Karpas-422 (cell line): Measurements from ENCODE around the gene AMZ1. TPM values are rescaled to one million over a fixed set of nuclear protein-coding genes. Genes with fewer than 3 reads are reported as not detected.

ENCODE experiments used
- DNase-seq: peaks from one replicate; pipeline ENCODE4 v3.0.0-alpha.2; 2015
- H2AFZ ChIP-seq: fragments of 200-600 bp; sonication (generic); 2 replicates; pipeline ENCODE4 v1.6.1; 2014; ENCODE audit warnings: antibody characterized with exemption, low read length, mixed read lengths
- H3K27ac ChIP-seq: fragments of 200-600 bp; sonication (generic); 2 replicates; pipeline ENCODE4 v1.5.1; 2014; ENCODE audit warnings: mild to moderate bottlenecking, low read length, moderate library complexity
- H3K27me3 ChIP-seq: fragments of 200-600 bp; sonication (generic); 2 replicates; pipeline ENCODE4 v1.6.1; 2014; ENCODE audit warnings: low read length, mixed read lengths
- H3K36me3 ChIP-seq: fragments of 200-600 bp; sonication (generic); 2 replicates; pipeline ENCODE4 v1.6.1; 2014; ENCODE audit warnings: low read length, mixed read lengths; ENCODE audit not compliant: insufficient read depth
- H3K4me1 ChIP-seq: fragments of 200-600 bp; sonication (generic); 2 replicates; pipeline ENCODE4 v1.6.1; 2014; ENCODE audit warnings: mild to moderate bottlenecking, low read length, mixed read lengths
- H3K4me2 ChIP-seq: fragments of 200-600 bp; sonication (generic); 2 replicates; pipeline ENCODE4 v1.6.1; 2014; ENCODE audit warnings: low read length, low read depth, mild to moderate bottlenecking; ENCODE audit not compliant: poor library complexity, severe bottlenecking
- H3K4me3 ChIP-seq: fragments of 200-600 bp; sonication (generic); 2 replicates; pipeline ENCODE4 v1.5.1; 2014; ENCODE audit warnings: mild to moderate bottlenecking, antibody characterized with exemption, low read length, mixed read lengths
- H3K79me2 ChIP-seq: fragments of 200-600 bp; sonication (generic); 2 replicates; pipeline ENCODE4 v1.6.1; 2014; ENCODE audit warnings: mild to moderate bottlenecking, low read length, mixed read lengths
- H3K9ac ChIP-seq: fragments of 200-600 bp; sonication (generic); 2 replicates; pipeline ENCODE4 v1.6.0; 2014; ENCODE audit warnings: low read length
- H3K9me2 ChIP-seq: fragments of 200-600 bp; sonication (generic), shearing (Covaris generic); replicated peaks from 2 replicates; pipeline ENCODE4 v1.6.0; 2014; ENCODE audit warnings: mild to moderate bottlenecking, low read length, moderate library complexity; ENCODE audit not compliant: insufficient read depth
- H3K9me3 ChIP-seq: fragments of 300-700, 200-600 bp; sonication (generic); 2 replicates; pipeline ENCODE4 v1.6.1; 2014; ENCODE audit warnings: low read length, mixed read lengths
- H4K20me1 ChIP-seq: fragments of 200-600 bp; sonication (generic); 2 replicates; pipeline ENCODE4 v1.6.1; 2014; ENCODE audit warnings: mild to moderate bottlenecking, antibody characterized with exemption, low read length, low read depth; ENCODE audit not compliant: insufficient read depth
- total RNA-seq: library from RNA; depleted of rRNA; stranded (reverse); fragments of >200 nt; shearing (Covaris generic); gene quantifications from 2 replicates; pipeline ENCODE4 v1.2.3, GENCODE V29; 2014; ENCODE audit warnings: low replicate concordance; rRNA removed

AMZ1 gene, protein sequence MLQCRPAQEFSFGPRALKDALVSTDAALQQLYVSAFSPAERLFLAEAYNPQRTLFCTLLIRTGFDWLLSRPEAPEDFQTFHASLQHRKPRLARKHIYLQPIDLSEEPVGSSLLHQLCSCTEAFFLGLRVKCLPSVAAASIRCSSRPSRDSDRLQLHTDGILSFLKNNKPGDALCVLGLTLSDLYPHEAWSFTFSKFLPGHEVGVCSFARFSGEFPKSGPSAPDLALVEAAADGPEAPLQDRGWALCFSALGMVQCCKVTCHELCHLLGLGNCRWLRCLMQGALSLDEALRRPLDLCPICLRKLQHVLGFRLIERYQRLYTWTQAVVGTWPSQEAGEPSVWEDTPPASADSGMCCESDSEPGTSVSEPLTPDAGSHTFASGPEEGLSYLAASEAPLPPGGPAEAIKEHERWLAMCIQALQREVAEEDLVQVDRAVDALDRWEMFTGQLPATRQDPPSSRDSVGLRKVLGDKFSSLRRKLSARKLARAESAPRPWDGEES
- not detected in 2 replicates for total RNA-seq

GRCh38 chr7:2687881-2688318 lies at the start of gene AMZ1:
AMZ1 (plus strand) TSS chr7:2688202; CDS start chr7:2700452, 12,250 bp downstream.
- no peaks in the 10 kb centered on the region for H3K36me3 ChIP-seq
- no peak within 1 kb of the TSS for H3K4me2 ChIP-seq
- H3K4me3 ChIP-seq, result no peak within 1 kb of the TSS
- no peaks in the 10 kb centered on the region for H3K4me1 ChIP-seq
- H3K9me3 ChIP-seq, result no peaks in the 10 kb centered on the region
- no peak within 1 kb of the TSS for H3K27ac ChIP-seq
- H3K9ac ChIP-seq, result no peak within 1 kb of the TSS
- no peak within 1 kb of the TSS for H2AFZ ChIP-seq
- no peaks in the 10 kb centered on the region for H4K20me1 ChIP-seq
- H3K27me3 ChIP-seq, result no peaks in the 10 kb centered on the region
- no peak for DNase-seq
- no peaks in the 10 kb centered on the region for H3K9me2 ChIP-seq
- no peaks in the 10 kb centered on the region for H3K79me2 ChIP-seq

DNA sequence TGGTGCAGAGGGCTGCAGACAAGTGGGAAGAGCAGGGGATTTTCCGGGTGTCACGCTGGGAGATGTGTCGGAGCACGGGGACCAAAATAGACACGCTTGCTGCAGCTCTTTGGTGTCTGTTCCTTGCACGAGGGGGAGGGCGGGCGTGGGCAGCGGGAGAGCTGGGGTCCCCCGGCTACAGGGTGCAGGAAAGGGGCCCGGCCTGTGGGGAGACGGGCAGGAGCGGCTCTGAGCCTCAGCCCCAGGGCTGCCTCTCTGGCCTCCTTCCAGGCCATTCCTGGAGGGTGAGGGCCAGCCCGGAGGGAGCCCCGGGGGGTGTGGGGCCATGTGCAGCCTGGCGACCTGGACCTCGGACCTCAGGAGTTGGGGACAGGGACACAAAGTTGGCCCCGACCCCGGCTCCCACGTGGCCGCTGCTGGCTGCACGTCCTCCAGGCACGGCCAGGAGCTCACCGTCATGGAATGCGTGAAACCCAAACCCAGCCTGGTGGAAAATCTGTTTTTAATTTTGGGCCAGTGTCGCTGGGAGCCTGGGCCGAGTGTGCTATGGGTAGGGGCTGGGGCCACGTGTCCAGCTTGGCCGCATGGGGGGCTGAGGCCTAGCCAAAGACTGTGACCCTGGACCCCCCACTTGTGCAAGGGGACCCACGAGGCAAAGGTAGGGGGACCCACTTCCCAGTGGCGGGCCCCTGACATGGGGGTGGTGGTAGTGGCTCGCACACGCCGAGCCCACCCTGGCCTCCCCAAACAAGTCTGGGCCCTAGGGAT lies 49.6 kb upstream of the AMZ1 start:
- no peaks in the 10 kb centered on the region for H3K79me2 ChIP-seq
- DNase-seq, result no peak
- H3K4me1 ChIP-seq, result peaks cover 5% of the 10 kb centered on the region; the same call in 1 of the 2 replicates
- no peaks in the 10 kb centered on the region for H3K9me2 ChIP-seq
- no peak overlapping the region for H2AFZ ChIP-seq
- H3K9me3 ChIP-seq, result no peaks in the 10 kb centered on the region
- no peak overlapping the region for H3K4me2 ChIP-seq
- H4K20me1 ChIP-seq, result peaks cover 3% of the 10 kb centered on the region; the same call in 1 of the 2 replicates
- no peak overlapping the region for H3K9ac ChIP-seq
- H3K36me3 ChIP-seq, result no peaks in the 10 kb centered on the region
- no peak overlapping the region for H3K27ac ChIP-seq
- H3K27me3 ChIP-seq, result no peaks in the 10 kb centered on the region
- H3K4me3 ChIP-seq, result no peak overlapping the region

- Histone ChIP-seq H3K36me3 (no peaks in the 10 kb centered on the region), H4K20me1 (peaks cover 3% of the 10 kb centered on the region; the same call in 1 of the 2 replicates), H3K9ac (no peak overlapping the region), H3K27ac (no peak overlapping the region), H3K4me3 (no peak overlapping the region), H3K27me3 (no peaks in the 10 kb centered on the region), H3K9me2 (no peaks in the 10 kb centered on the region), H2AFZ (no peak overlapping the region), H3K9me3 (no peaks in the 10 kb centered on the region), H3K4me1 (peaks cover 5% of the 10 kb centered on the region; the same call in 1 of the 2 replicates), H3K4me2 (no peak overlapping the region), H3K79me2 (no peaks in the 10 kb centered on the region)
- DNase-seq, result no peak
These were observed 48.8 kb upstream of the AMZ1 start for GRCh38 chr7:2639181-2639681.

DNA sequence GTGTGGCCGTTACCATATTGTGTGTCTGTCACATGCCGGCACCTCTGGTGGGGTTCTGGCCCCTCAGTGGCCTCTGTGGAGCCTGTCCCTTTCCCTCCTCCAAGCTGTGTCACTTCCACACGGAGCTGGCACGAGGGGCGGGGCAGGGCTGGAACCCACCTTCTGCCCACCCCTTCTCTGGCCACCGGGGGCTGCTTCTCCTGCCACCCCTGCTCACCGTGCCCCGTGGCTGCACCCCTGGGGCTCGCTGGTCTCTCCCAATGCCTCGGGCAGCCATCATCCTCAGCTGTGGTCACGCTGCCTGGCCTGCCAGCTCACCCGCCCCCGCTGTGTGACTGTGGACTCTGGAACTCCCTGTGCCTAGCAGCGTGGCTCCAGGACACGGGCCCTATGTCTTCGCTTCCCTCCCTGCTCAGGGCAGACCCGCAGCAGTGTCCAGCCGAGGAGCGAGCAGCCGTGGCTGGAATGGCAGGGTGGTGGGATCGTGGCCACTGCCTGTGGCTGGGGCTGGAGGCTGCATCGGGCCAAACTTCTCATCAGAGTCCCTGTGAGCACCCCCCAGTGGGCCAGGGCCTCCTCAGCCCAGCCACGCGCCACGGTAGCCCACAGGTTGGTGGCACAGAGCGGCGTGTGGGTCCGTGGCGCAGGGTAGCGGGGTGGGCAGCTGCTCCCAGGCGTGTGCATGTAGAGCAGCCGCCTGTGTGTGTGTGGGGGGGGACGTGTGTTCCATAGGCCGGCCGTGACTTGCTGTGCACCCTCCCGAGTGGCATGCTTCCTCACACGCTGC lies 48.1 kb upstream of the AMZ1 start:
- Histone ChIP-seq H3K9ac (no peak overlapping the region), H4K20me1 (peaks cover 3% of the 10 kb centered on the region; the same call in 1 of the 2 replicates), H3K79me2 (no peaks in the 10 kb centered on the region), H2AFZ (no peak overlapping the region), H3K4me1 (peaks cover 9% of the 10 kb centered on the region), H3K36me3 (no peaks in the 10 kb centered on the region), H3K9me3 (no peaks in the 10 kb centered on the region), H3K4me3 (no peak overlapping the region), H3K4me2 (no peak overlapping the region), H3K27ac (no peak overlapping the region), H3K9me2 (no peaks in the 10 kb centered on the region), H3K27me3 (no peaks in the 10 kb centered on the region)
- DNase-seq, result no peak

- no peaks in the 10 kb centered on the region for H3K9me3 ChIP-seq
- H3K4me2 ChIP-seq, result no peak overlapping the region
- no peaks in the 10 kb centered on the region for H3K79me2 ChIP-seq
- H2AFZ ChIP-seq, result no peak overlapping the region
- no peak overlapping the region for H3K4me3 ChIP-seq
- H3K27me3 ChIP-seq, result no peaks in the 10 kb centered on the region
- H3K9me2 ChIP-seq, result no peaks in the 10 kb centered on the region
- no peak for DNase-seq
- peaks cover 15% of the 10 kb centered on the region for H3K4me1 ChIP-seq
- peaks cover 3% of the 10 kb centered on the region; the same call in 1 of the 2 replicates for H4K20me1 ChIP-seq
- H3K27ac ChIP-seq, result no peak overlapping the region
- no peaks in the 10 kb centered on the region for H3K36me3 ChIP-seq
- no peak overlapping the region for H3K9ac ChIP-seq
These were observed 47.5 kb upstream of the AMZ1 start for GRCh38 chr7:2640482-2640830.

DNA sequence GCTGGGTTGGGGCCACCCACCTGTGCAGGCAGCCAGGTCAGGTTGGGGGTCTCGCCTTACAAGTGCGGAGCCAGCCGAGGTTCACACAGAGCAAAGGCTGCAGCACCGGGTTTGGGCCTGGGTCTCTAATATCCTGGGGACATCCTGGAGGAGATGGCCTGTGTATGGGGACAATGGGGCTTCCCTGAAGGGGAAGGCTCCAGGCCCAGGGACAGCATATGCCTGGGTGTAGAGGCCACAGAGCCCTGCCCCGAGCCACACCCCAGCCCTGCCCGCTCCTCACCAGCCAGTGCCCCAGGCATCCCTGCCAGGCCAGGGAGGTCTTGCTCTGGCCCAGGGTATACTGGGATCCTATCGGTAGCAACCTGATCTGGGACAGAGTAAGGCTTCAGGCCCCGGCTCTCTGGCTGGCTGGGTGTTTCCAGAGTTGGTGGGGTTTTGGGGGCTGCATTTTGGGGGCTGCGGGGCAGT lies 47.1 kb upstream of the AMZ1 start:
- Histone ChIP-seq H3K79me2 (no peaks in the 10 kb centered on the region), H3K4me2 (no peak overlapping the region), H3K9ac (no peak overlapping the region)

DNA sequence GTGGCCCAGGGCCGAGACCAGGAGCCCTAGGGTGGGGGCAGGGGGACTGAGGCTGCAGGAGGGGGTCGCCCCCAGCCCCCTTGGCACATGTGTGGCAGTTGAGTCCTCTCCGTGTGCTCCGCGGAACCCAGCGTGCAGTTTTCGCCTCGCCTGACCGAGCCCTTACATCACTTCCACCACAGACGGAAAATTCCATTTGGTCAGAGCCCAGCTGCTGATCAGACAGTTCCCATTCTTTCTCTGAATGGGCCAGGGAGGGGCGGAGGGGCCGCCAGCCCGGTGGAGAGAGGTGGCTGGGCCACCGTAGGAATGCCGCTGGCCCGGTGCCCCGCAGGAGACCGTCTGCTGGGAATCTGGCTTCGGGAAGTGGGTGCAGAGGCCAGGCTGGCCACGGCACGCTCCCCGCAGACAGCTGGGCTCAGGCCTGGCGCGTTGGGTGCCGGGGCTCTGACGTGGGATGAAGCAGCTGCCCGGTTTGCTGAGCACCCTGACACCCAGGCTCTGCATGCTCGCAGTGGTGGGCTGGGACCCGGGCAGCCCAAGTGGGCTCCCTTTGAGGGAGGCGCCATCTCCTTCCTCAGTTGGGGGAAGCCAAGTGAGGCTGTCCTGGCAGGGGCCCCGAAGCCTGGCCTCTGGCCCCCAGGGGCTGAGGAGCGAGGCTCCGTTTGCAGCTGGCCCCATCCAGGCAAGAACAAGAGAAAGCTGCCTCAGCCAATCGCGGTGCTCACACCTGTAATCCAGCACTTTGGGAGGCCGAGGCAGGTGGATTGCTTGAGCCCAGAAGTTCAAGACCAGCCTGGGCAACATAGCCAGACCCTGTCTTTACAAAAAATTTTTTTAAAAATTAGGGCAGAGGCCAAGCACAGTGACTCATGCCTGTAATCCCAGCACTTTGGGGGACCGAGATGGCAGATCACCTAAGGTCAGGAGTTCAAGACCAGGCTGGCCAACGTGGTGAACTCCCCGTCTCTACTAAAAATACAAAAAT lies 46.3 kb upstream of the AMZ1 start:
- H3K9me3 ChIP-seq, result no peaks in the 10 kb centered on the region
- no peaks in the 10 kb centered on the region for H3K36me3 ChIP-seq
- DNase-seq, result no peak
- no peak overlapping the region for H3K9ac ChIP-seq
- no peak overlapping the region for H2AFZ ChIP-seq
- H3K27me3 ChIP-seq, result no peaks in the 10 kb centered on the region
- H4K20me1 ChIP-seq, result peaks cover 3% of the 10 kb centered on the region; the same call in 1 of the 2 replicates
- no peak overlapping the region for H3K4me2 ChIP-seq
- no peaks in the 10 kb centered on the region for H3K9me2 ChIP-seq
- H3K4me1 ChIP-seq, result peaks cover 17% of the 10 kb centered on the region
- H3K27ac ChIP-seq, result no peak overlapping the region
- H3K4me3 ChIP-seq, result no peak overlapping the region
- no peaks in the 10 kb centered on the region for H3K79me2 ChIP-seq

More for the DNA sequence above, 47.1 kb upstream of the AMZ1 start:
- H3K27ac ChIP-seq, result no peak overlapping the region
- H3K9me3 ChIP-seq, result no peaks in the 10 kb centered on the region
- no peak for DNase-seq
- H3K36me3 ChIP-seq, result no peaks in the 10 kb centered on the region
- no peak overlapping the region for H2AFZ ChIP-seq
- no peaks in the 10 kb centered on the region for H3K27me3 ChIP-seq
- peaks cover 3% of the 10 kb centered on the region; the same call in 1 of the 2 replicates for H4K20me1 ChIP-seq
- H3K4me1 ChIP-seq, result peaks cover 17% of the 10 kb centered on the region
- no peaks in the 10 kb centered on the region for H3K9me2 ChIP-seq
- H3K4me3 ChIP-seq, result no peak overlapping the region
